ENCODE results near the gene TRABD2B.

DNA sequence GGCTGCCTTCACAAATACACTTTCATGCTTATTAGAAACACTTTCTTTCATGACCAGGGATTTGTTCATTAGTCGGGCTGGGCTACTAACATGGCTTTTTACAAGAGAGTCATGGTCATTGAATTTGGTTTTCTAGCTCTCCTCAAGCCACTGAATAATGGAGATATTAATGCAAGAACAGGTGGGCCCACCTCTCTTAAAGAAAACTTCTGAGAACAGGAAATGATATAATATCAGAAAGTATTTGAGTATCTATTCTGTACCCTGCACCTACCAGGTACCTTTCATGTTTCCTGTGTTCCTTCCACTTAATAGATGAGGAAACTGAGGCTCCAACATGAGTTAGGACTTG, 90.0 kb downstream of the TRABD2B start:
- TF ChIP-seq, protein P1, sequence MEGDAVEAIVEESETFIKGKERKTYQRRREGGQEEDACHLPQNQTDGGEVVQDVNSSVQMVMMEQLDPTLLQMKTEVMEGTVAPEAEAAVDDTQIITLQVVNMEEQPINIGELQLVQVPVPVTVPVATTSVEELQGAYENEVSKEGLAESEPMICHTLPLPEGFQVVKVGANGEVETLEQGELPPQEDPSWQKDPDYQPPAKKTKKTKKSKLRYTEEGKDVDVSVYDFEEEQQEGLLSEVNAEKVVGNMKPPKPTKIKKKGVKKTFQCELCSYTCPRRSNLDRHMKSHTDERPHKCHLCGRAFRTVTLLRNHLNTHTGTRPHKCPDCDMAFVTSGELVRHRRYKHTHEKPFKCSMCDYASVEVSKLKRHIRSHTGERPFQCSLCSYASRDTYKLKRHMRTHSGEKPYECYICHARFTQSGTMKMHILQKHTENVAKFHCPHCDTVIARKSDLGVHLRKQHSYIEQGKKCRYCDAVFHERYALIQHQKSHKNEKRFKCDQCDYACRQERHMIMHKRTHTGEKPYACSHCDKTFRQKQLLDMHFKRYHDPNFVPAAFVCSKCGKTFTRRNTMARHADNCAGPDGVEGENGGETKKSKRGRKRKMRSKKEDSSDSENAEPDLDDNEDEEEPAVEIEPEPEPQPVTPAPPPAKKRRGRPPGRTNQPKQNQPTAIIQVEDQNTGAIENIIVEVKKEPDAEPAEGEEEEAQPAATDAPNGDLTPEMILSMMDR (IDR thresholded peaks at IDR 0.05), result no peak
- TF ChIP-seq POLR2A (IDR thresholded peaks at IDR 0.05), result no peak

Data from lower leg skin (tissue), 3 donors.